Aorta (tissue), 5 donors: ENCODE data around the gene C19orf47. TPM values are rescaled to one million over a fixed set of nuclear protein-coding genes. Genes with fewer than 3 reads are reported as not detected.

Source experiments
- ATAC-seq: fragments of 200-7000 bp; cut with Tn5 transposase; one replicate; pipeline ENCODE4 v1.9.1; 2022; ENCODE audit warnings: moderate library complexity; ENCODE audit not compliant: low FRiP score
- DNase-seq, 2 donors: peaks; one replicate each; pipeline ENCODE4 v3.0.0-alpha.2; 2020
- H3K27ac ChIP-seq, 2 donors: one replicate each; pipeline ENCODE4 v1.5.1; 2013; ENCODE audit warnings: low read length in 2 of 2, mild to moderate bottlenecking in 2 of 2, moderate library complexity in 2 of 2, control low read depth in 1 of 2, inconsistent platforms in 1 of 2, low read depth in 1 of 2
- H3K27me3 ChIP-seq, 2 donors: one replicate each; pipeline ENCODE4 v1.6.1; 2013; ENCODE audit warnings: control low read depth in 1 of 2, low read length in 1 of 2, mild to moderate bottlenecking in 1 of 2, moderate library complexity in 1 of 2; ENCODE audit not compliant: insufficient read depth in 2 of 2, control insufficient read depth in 1 of 2
- H3K36me3 ChIP-seq, 2 donors: one replicate each; pipeline ENCODE4 v1.6.1; 2013; ENCODE audit warnings: control low read depth in 1 of 2, low read length in 1 of 2, mild to moderate bottlenecking in 1 of 2; ENCODE audit not compliant: insufficient read depth in 2 of 2, control insufficient read depth in 1 of 2
- H3K4me1 ChIP-seq, 2 donors: one replicate each; pipeline ENCODE4 v1.6.1; 2013; ENCODE audit warnings: low read length in 2 of 2, control low read depth in 1 of 2, mild to moderate bottlenecking in 1 of 2, moderate library complexity in 1 of 2; ENCODE audit not compliant: insufficient read depth in 2 of 2, control insufficient read depth in 1 of 2
- H3K4me3 ChIP-seq, 2 donors: one replicate each; pipeline ENCODE4 v1.5.1; 2013; ENCODE audit warnings: low read length in 2 of 2, control low read depth in 1 of 2, mild to moderate bottlenecking in 1 of 2
- H3K9me3 ChIP-seq: one replicate; pipeline ENCODE4 v1.6.1; 2013; ENCODE audit warnings: mild to moderate bottlenecking, low read length; ENCODE audit not compliant: control insufficient read depth
- WGBS, 2 donors: extraction: QIAGEN DNeasy Blood & Tissue Kit; methylation state at CpG; one replicate each; pipeline ENCODE4 v1.1.7; 2013; 5-methylcytosine and 5-hydroxymethylcytosine counted together
- intact Hi-C, 2 donors: fragments of 100-400 bp; cut with DNase I; formaldehyde crosslinking; loops; one replicate each; pipeline versions ENCODE4 v1.14.2 to v1.15.0; 2022
- polyA plus RNA-seq, 2 donors: library from polyadenylated mRNA; stranded (reverse); fragments of 200-250 nt; gene quantifications; one replicate each; pipeline ENCODE4 v1.2.3, GENCODE V29; 2013
- total RNA-seq, 2 donors: library from RNA; stranded (reverse); fragmentation: NEBNext Ultra II Directional; extraction: Animal tissue kit (Norgen Biotek cat#: 25700); gene quantifications; one replicate each; pipeline ENCODE4 v1.2.1, GENCODE V29; 2021
- donor health status: healthy with polysubstance abuse.
- donor health status: Bipolar disorder and iron deficiency.
- donor health status: DM: no; HTN: no; CAD: no.
- donor health status: DM: no; HTN: no; CAD: no.
- donor health status: DM: yes; HTN: yes; CAD: no.

The C19orf47 gene
- total and polyA plus RNA-seq, 4 donors = 11.3 to 22.3 (median 18.7) TPM

GRCh38 chr19:40303765-40304164 lies 44.4 kb downstream of the C19orf47 start:
- H3K4me3 ChIP-seq = no peak overlapping the region
- H3K27me3 ChIP-seq = no peaks in the 10 kb centered on the region
- DNase-seq (peak in 1 of 2 donors; percentile 1), ATAC-seq (no peak)
- intact Hi-C loops = loop anchor here in 1 of 2 donors (10.0 kb wide), 2 partner anchors 121 to 331 kb away; partner anchors contain the start of gene SERTAD1
- 84 to 94% methylated on average over 2 of the region's 2 CpGs for WGBS, 2 donors
- no peaks in the 10 kb centered on the region for H3K36me3 ChIP-seq
- no peak overlapping the region for H3K27ac ChIP-seq
- H3K4me1 ChIP-seq = no peaks in the 10 kb centered on the region
- no peaks in the 10 kb centered on the region for H3K9me3 ChIP-seq

GRCh38 chr19:40302224-40303011 lies 45.8 kb downstream of the C19orf47 start:
- H3K9me3 ChIP-seq = no peaks in the 10 kb centered on the region
- DNase-seq (peak in 1 of 2 donors; percentile 2), ATAC-seq (no peak)
- no peak overlapping the region for H3K27ac ChIP-seq
- H3K36me3 ChIP-seq = no peaks in the 10 kb centered on the region
- no peak overlapping the region for H3K4me3 ChIP-seq
- no peaks in the 10 kb centered on the region for H3K27me3 ChIP-seq
- H3K4me1 ChIP-seq = no peaks in the 10 kb centered on the region
- intact Hi-C loops = loop anchor here in 1 of 2 donors (10.0 kb wide), 2 partner anchors 122 to 332 kb away; partner anchors contain the start of gene SERTAD1
- 76 to 83% methylated on average over 6 of the region's 6 CpGs for WGBS, 2 donors

- ATAC-seq = no peak
- H3K4me1 ChIP-seq = no peaks in the 10 kb centered on the region
- no peaks in the 10 kb centered on the region for H3K27me3 ChIP-seq
- no peaks in the 10 kb centered on the region for H3K36me3 ChIP-seq
- H3K9me3 ChIP-seq = no peaks in the 10 kb centered on the region
- 93 to 95% methylated on average over 4 of the region's 4 CpGs for WGBS, 2 donors
- H3K27ac ChIP-seq = no peak overlapping the region
- intact Hi-C loops = loop anchor here in 1 of 2 donors (10.0 kb wide), 2 partner anchors 124 to 334 kb away; partner anchors contain the start of gene SERTAD1
- H3K4me3 ChIP-seq = no peak overlapping the region
- no peak for DNase-seq
These were observed 47.5 kb downstream of the C19orf47 start for GRCh38 chr19:40300668-40301067.

- Histone ChIP-seq H3K27me3 (no peaks in the 10 kb centered on the region), H3K9me3 (no peaks in the 10 kb centered on the region), H3K4me1 (no peaks in the 10 kb centered on the region), H3K27ac (no peak overlapping the region), H3K36me3 (no peaks in the 10 kb centered on the region), H3K4me3 (no peak overlapping the region)
- whole genome bisulfite sequencing, 2 donors = 36 to 37% methylated on average over 3 of the region's 3 CpGs
- DNase-seq = peak in 1 of 2 donors; percentile 5
- ATAC-seq = no peak
- intact Hi-C loops = no loop called here
These were observed 50.2 kb downstream of the C19orf47 start for GRCh38 chr19:40298026-40298425.

- Histone ChIP-seq H3K4me1 (no peaks in the 10 kb centered on the region), H3K4me3 (no peak overlapping the region), H3K27ac (no peak overlapping the region), H3K36me3 (no peaks in the 10 kb centered on the region), H3K9me3 (no peaks in the 10 kb centered on the region), H3K27me3 (no peaks in the 10 kb centered on the region)
- whole genome bisulfite sequencing, 2 donors = 87 to 88% methylated on average over 6 of the region's 6 CpGs
- DNase-seq (no peak), ATAC-seq (no peak)
- intact Hi-C loops = no loop called here
These were observed 53.6 kb downstream of the C19orf47 start for GRCh38 chr19:40294560-40294959.

- no peaks in the 10 kb centered on the region for H3K36me3 ChIP-seq
- no peak overlapping the region for H3K4me3 ChIP-seq
- no peaks in the 10 kb centered on the region for H3K9me3 ChIP-seq
- DNase-seq (peak in 1 of 2 donors; percentile 0), ATAC-seq (no peak)
- H3K27ac ChIP-seq = no peak overlapping the region
- H3K27me3 ChIP-seq = no peaks in the 10 kb centered on the region
- 84 to 85% methylated on average over 8 of the region's 8 CpGs for WGBS, 2 donors
- intact Hi-C loops = no loop called here
- no peaks in the 10 kb centered on the region for H3K4me1 ChIP-seq
These were observed 61.2 kb downstream of the C19orf47 start for GRCh38 chr19:40286971-40287421.

GRCh38 chr19:40286235-40286970 lies 61.8 kb downstream of the C19orf47 start:
- no peaks in the 10 kb centered on the region for H3K9me3 ChIP-seq

GRCh38 chr19:40285353-40286234 lies 62.6 kb downstream of the C19orf47 start:
- intact Hi-C loops = no loop called here
- Histone ChIP-seq H3K27ac (peak overlapping the region; percentile 79 to 95), H3K4me1 (no peaks in the 10 kb centered on the region), H3K27me3 (no peaks in the 10 kb centered on the region), H3K36me3 (no peaks in the 10 kb centered on the region), H3K4me3 (peak overlapping the region; percentile 64 to 97), H3K9me3 (no peaks in the 10 kb centered on the region)
- peak; percentile 99 for ATAC-seq
- WGBS, 2 donors = 13 to 16% methylated on average over 34 to 42 of the region's 42 CpGs
- DNase-seq = peak; percentile 99

More at GRCh38 chr19:40286235-40286970, 61.8 kb downstream of the C19orf47 start:
- Histone ChIP-seq H3K4me3 (no peak overlapping the region), H3K4me1 (no peaks in the 10 kb centered on the region), H3K27ac (no peak overlapping the region), H3K36me3 (no peaks in the 10 kb centered on the region), H3K27me3 (no peaks in the 10 kb centered on the region)
- DNase-seq = peak in 1 of 2 donors; percentile 36
- ATAC-seq = no peak
- intact Hi-C loops = no loop called here
- 55 to 60% methylated on average over 16 of the region's 16 CpGs for WGBS, 2 donors
